GM12801 (cell line): ENCODE measurements around the gene HECW1.

Source experiments
- CTCF ChIP-seq: IDR thresholded peaks from one replicate; pipeline ENCODE4 v1.5.1; 2011; ENCODE audit warnings: control low read depth; ENCODE audit not compliant: insufficient read length; ENCODE audit errors: extremely low read depth

HECW1 gene

GRCh38 chr7:43121973-43122372 is 9.5 kb downstream of the HECW1 start:
- no peak for TF ChIP-seq CTCF

GRCh38 chr7:43123457-43123856 is 11.0 kb downstream of the HECW1 start:
- TF ChIP-seq CTCF = no peak

- TF ChIP-seq CTCF = no peak
Measured at GRCh38 chr7:43124388-43124787, 11.9 kb downstream of the HECW1 start.

GRCh38 chr7:43130347-43130746 is 17.9 kb downstream of the HECW1 start:
- TF ChIP-seq CTCF = no peak

DNA sequence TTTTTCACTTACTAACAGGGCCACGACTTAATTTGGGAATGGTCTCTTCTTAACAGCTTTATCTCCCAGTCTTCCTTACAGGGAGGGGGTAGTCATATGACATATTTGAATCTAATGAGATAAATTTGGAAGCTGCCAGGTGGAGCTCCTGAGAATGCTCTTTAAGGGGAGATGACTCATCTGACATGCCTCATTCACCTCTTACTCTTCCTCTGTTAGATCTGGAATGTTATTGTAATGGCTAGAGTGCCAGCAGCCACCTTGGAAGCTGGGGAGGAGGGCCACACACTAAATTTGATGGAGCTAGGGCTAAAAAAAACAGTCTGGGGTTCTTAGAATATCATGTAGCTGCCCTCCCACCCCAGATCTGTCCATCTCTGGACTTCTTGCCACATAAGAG is 22.7 kb downstream of the HECW1 start:
- TF ChIP-seq CTCF = no peak

DNA sequence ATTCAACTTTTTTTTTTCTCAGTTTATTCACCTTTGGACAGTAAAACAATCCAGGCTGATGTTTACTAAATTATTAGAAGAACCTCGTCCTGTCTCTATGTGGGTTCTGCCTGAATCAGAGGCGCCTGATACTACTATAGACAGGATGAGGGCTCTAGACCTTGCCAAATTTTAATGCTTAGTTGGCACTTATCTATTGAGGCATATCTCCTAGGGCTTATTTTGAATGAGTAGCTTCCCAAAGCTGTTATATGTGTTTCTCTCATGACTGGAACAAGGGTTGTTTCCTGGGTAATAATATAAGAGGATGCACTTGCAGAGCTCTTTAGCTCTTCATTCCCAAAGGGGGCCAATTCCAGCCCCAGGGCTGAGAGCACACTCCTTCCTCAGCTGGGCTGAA is 23.6 kb downstream of the HECW1 start:
- no peak for TF ChIP-seq CTCF

DNA sequence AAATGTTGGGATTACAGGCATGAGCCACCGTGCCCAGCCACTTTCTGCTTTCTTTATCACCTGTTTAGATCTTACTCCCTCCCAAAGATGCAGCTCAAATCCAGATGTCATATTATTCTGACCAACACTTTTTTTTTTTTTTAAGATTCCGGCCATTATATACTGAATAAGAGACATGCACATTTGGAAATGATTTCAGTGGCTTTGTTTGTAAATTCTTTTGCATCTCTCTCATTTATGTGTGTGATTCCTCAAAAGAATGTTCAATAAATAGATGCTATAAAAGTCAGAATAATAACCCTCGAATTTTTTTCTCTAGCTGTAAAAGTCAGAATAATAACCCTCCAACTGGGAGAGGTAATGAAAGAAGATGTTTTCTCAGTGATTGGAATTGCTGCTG is 25.4 kb downstream of the HECW1 start:
- no peak for TF ChIP-seq CTCF

GRCh38 chr7:43138710-43139109 is 26.3 kb downstream of the HECW1 start:
- TF ChIP-seq CTCF = no peak
